T-helper 2 cell treated with Interferon-gamma antibody and Interleukin-4, amounts not matched to agents 100 ng/mL and 5 ng/mL, for 36 hours (primary cell): ENCODE measurements around the gene GMPPA. TPM values are rescaled to one million over a fixed set of nuclear protein-coding genes. Genes with fewer than 3 reads are reported as not detected.

ENCODE experiments used
- intact Hi-C: fragments of 100-400 bp; cut with micrococcal nuclease; formaldehyde crosslinking; loops from one replicate; pipeline ENCODE4 v1.15.1; 2023
- total RNA-seq: library from RNA; stranded (reverse); gene quantifications from 2 replicates; pipeline ENCODE4 v1.2.3, GENCODE V29; 2022

The GMPPA gene
- total RNA-seq, 1 donor from 2014 or later: 50.1 TPM

DNA sequence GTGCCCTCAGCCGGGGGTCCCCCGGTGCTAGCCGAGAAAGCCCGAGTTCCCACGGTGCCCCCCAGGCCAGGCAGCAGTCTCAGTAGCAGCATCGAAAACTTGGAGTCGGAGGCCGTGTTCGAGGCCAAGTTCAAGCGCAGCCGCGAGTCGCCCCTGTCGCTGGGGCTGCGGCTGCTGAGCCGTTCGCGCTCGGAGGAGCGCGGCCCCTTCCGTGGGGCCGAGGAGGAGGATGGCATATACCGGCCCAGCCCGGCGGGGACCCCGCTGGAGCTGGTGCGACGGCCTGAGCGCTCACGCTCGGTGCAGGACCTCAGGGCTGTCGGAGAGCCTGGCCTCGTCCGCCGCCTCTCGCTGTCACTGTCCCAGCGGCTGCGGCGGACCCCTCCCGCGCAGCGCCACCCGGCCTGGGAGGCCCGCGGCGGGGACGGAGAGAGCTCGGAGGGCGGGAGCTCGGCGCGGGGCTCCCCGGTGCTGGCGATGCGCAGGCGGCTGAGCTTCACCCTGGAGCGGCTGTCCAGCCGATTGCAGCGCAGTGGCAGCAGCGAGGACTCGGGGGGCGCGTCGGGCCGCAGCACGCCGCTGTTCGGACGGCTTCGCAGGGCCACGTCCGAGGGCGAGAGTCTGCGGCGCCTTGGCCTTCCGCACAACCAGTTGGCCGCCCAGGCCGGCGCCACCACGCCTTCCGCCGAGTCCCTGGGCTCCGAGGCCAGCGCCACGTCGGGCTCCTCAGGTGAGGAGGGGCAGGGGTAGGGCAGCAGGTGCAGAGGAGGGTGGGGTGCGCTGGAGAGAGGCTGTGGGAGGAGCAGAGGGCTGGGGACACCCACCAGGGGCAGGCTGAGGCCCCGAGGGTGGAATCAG lies 14.1 kb upstream of the GMPPA start:
- intact Hi-C loops: no loop called here

DNA sequence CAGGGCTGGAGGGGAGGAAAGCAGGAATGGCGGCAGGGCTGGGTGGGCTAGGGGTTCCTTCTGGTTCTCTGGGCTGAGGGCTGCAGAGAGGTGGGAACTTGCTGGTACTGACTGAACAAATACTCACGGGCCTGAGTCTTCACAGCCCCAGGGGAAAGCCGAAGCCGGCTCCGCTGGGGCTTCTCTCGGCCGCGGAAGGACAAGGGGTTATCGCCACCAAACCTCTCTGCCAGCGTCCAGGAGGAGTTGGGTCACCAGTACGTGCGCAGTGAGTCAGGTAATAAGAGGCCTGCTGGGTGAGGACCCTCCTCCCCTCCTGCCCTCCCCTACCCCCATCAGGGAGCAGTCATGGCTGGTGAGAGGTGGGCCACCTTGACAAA lies 13.5 kb upstream of the GMPPA start:
- intact Hi-C loops: no loop called here

DNA sequence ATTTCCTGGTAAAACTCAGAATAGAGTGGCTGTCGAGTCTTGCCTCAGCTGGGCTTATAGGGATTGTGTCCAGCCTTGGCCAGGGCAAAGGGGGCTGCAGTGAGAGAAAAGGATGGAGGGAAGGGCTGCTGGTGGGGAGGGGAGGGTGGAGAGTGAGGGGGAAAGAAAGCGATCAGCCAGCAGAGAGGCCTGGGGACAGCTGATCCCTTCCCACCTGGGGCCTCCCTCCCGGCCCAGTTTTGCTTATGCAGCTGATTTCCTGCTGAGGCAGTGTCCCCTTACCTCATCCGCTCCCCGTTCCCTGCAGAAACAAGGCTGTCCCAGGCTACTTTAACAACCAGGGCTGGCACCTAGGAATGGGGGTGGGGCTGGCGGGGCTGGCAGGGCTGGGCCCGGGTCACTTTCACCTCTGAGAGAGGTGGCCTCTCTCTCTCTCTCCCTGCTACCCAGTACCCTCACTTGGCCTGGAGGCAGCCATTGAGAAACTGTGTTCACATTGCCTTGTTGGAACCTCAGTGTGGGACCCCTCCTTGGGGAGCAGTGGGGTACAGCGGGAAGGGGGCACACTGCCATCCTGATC lies 12.2 kb upstream of the GMPPA start:
- intact Hi-C loops: no loop called here

DNA sequence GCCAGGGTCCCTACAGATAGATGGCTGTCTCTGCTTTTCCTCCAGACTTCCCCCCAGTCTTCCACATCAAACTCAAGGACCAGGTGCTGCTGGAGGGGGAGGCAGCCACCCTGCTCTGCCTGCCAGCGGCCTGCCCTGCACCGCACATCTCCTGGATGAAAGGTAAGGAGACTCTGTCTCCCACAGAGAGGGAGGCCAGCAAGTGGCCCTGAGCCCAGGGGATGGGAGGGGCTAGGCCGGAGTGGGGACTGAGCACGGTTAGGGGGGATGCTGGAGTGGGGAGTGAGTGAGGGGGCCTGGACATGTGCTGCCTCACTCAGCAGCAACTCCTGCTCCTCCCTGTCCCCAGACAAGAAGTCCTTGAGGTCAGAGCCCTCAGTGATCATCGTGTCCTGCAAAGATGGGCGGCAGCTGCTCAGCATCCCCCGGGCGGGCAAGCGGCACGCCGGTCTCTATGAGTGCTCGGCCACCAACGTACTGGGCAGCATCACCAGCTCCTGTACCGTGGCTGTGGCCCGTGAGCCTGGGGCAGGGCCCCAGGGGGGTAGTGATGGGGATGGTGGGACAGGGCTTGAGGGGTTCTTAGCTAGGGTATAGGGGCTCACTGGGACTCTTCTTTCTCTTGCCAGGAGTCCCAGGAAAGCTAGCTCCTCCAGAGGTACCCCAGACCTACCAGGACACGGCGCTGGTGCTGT lies 10.4 kb upstream of the GMPPA start:
- intact Hi-C loops: no loop called here

DNA sequence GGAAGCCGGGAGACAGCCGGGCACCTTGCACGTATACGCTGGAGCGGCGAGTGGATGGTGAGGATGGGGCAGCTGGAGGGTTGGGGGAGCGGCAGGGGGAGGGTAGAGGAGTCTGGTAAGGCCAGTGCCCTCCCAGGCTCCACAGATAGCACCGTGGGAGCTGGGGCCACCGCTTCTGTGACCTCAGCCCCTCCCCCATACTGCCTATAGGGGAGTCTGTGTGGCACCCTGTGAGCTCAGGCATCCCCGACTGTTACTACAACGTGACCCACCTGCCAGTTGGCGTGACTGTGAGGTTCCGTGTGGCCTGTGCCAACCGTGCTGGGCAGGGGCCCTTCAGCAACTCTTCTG lies 9.9 kb upstream of the GMPPA start:
- intact Hi-C loops: no loop called here

DNA sequence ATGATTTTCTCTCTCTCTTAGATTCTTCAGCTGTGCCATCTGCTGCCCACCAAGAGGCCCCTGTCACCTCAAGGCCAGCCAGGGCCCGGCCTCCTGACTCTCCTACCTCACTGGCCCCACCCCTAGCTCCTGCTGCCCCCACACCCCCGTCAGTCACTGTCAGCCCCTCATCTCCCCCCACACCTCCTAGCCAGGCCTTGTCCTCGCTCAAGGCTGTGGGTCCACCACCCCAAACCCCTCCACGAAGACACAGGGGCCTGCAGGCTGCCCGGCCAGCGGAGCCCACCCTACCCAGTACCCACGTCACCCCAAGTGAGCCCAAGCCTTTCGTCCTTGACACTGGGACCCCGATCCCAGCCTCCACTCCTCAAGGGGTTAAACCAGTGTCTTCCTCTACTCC lies 9.4 kb upstream of the GMPPA start:
- intact Hi-C loops: no loop called here

DNA sequence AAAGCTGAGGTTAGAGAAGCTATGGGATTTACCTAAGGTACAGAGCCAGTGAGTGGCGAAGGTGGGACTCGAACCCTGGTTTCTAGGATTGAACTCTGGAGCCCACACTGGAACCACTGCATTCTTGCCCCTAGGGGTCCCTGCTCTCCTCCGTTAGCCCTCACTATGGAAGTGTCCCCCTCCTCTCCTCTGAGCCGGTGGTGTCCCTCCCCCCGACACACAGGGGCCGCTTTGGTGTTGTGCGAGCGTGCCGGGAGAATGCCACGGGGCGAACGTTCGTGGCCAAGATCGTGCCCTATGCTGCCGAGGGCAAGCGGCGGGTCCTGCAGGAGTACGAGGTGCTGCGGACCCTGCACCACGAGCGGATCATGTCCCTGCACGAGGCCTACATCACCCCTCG lies 8.5 kb upstream of the GMPPA start:
- intact Hi-C loops: loop anchor here (10.0 kb wide), 1 partner anchor 215 kb away; the partner anchor contains the start of gene DNAJB2

DNA sequence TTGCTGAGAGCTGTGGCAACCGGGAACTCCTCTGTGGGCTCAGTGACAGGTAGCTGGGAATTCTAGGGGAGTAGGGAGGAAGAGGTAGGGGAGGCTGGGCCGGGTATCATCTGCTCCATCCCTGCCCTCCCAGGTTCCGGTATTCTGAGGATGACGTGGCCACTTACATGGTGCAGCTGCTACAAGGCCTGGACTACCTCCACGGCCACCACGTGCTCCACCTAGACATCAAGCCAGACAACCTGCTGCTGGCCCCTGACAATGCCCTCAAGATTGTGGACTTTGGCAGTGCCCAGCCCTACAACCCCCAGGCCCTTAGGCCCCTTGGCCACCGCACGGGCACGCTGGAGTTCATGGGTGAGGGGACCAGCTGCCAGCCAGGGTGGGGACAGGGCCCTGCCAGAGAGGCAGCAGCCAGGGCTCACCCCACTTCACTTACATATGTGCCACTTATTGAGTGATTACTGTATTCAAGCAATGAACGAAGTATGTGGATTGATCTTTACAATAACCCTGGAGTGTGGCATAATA lies 8.0 kb upstream of the GMPPA start:
- intact Hi-C loops: loop anchor here (10.0 kb wide), 1 partner anchor 216 kb away; the partner anchor contains the start of gene DNAJB2

DNA sequence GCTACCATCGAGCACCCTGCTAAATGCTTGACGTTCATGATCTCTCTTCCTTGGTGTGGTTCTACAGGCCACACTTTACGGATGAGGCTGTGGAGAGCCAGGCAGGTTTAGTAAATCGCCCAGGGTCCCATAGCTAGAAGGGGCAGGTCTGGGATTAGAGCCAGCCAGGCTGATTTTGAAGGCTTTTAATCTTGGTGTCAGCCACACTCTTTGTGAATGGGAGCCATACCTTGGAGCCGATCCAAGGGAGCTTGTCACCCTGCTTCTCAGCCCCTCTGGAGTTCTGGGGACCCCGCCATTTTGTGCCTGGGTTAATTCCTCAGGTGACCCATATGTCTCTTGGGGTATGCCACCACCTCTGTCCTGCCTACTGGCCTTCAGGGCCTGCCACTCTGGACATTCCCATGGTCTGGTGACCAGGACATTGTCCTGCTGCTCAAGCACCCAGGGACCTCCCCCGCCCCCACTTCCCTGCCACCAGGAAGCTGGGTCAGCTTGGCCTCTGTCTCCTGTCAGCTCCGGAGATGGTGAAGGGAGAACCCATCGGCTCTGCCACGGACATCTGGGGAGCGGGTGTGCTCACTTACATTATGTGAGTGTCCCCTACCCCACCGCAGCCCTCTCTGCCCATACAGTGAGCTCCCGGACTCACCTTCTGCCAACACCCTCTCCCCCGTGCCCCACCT lies 7.3 kb upstream of the GMPPA start:
- intact Hi-C loops: loop anchor here (10.0 kb wide), 1 partner anchor 217 kb away; the partner anchor contains the start of gene DNAJB2

DNA sequence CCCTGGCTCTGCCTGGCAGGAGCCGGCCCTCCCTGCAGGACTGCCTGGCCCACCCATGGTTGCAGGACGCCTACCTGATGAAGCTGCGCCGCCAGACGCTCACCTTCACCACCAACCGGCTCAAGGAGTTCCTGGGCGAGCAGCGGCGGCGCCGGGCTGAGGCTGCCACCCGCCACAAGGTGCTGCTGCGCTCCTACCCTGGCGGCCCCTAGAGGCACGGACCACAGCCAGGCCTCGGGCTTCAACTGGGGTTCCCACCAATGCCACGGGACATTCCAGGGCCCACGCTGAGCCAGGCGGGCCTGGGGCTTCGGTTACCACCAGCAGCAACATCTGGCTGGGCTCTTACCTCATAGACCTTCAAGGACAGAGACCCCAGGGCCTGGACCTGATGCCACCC lies 6.1 kb upstream of the GMPPA start:
- intact Hi-C loops: loop anchor here (10.0 kb wide), 1 partner anchor 218 kb away; the partner anchor contains the start of gene DNAJB2

DNA sequence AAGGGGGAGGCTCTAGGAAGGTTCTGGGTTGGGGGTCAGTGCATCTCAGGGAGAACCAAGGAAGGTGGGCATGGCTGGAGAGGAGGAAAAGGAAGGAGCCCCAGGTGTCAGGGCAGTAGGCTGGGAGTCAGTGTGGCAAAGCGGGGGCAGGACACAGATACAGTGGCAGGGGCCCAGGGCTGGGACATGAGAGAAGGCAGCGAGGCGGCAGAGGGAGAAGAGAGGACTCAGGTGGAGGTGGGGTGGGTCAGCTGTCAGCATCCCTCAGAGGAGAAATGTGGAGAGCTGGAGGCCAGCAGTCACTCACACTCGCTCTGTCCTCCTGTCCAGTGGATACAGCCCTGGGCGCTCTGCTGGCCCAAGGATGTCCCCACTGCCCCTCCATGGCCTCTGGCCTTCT lies 5.6 kb upstream of the GMPPA start:
- intact Hi-C loops: loop anchor here (10.0 kb wide), 1 partner anchor 218 kb away; the partner anchor contains the start of gene DNAJB2

DNA sequence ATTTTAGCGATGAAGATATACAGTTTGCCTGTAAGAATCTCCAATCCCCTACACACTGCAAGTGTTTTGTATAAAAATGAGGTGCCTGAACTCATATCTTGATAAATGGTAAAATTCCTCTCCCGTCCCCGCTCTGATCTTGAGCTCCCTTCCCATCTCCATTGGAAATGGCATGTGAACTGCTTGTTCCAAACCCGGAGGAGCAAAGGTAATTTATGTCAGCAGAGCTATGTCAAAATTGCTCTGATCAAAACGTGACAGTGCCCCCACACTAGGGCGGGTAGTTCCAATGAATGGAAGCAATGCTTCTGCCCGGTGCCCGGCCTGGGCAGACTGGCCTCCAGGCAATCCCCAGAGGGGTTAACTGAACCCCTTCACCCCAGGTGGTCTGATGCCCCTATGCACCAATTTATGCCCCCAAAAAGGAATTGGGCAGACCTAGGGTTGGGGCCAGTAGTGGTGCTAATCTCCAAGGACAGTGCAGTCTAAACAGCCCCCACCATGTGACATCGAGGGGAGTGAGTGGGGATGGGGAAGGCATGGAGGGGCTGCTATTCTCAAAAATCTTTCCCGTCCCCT lies 3.6 kb upstream of the GMPPA start:
- intact Hi-C loops: loop anchor here (1.0 to 10.0 kb wide), 4 partner anchors 35 to 783 kb away; partner anchors contain the start of genes DNAJB2 and TTLL4

DNA sequence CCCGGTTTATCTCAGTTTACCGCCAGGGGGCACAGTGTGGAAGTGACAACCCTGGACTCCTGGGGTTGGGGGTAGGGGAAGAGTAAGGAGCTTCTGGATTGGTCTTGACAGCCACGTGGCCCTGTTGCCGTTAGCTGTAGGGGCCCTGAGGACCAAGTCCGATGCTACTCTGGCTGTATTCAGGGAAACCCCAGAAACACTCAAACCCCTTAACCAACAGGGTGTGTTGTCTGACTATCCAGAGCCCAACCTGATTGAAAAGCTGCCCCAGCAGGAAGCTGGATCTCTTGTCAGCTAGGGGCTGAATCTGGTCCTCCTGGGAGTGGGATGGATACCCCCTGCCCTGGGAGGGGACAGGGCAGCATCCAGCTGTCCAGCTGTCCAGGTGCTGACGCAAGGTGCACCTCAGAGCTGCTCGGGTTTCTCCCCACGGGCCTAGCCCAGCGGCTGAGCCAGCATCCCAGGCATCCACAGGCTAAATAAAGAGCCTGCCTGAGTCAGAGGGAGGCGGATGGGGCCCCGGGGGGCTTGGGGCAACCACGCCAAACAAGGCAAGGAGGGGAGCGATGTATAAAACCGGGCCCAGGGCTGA lies 3.1 kb upstream of the GMPPA start:
- intact Hi-C loops: loop anchor here (1.0 to 10.0 kb wide), 4 partner anchors 35 to 783 kb away; partner anchors contain the start of genes DNAJB2 and TTLL4

DNA sequence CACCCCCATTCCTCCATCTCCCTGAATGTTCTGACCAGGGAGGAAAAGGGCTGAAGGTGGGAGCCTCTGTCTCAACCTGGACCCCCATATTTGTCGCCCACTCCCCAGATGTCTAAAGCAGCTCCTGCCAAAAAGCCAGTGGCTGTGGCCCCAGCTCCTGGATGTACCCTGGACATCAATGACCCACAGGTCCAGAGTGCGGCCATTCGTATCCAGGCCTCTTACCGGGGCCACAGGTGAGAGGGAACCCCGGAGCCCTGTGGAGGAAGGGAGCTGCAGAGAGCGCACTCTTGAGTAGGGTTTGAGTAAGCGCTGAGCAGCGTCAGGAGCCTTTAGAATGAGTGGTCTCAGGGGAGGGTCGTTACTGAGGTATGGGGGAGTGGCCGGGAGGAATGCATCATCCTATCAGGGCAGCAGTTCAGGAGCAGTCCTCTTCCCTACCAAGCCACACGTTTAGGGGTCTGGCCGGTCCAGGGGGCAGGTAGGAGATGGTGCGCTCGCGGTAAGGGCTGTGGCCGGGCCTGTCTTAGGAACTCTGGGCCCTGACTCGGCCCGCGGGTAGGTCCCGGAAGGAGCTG lies 2.4 kb upstream of the GMPPA start:
- intact Hi-C loops: loop anchor here (5.0 to 10.0 kb wide), 3 partner anchors 146 to 784 kb away; partner anchors contain the start of genes DNAJB2 and TTLL4

DNA sequence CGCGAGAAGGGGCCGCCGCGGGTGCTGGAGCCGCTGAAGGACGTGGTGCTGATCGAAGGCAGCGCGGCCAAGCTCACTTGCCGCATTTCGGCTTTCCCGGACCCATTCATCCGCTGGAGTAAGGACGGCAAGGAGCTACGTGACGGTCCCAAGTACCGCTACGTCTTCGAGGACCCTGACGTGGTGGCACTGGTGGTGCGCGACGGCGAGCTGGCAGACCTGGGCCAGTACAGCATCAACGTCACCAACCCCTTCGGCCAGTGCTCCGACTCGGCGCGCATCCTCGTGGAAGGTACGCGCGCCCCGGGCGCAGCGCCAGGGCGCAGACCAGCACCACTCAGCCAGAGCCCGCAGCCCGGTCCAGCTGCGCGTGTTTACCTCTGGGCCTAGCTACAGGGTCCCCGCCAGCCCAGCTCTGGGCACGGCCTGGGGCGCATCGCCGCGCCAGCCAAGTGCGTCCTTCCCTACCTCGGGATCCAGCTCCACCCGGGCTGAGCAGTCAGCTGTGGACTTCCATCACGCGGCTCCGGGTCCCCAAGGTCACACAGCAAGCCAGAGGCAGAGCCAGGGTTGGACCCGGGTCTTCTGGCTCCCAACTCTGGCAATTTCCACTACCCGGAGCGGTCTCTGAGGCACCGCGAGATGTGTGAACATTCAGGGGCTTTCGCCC lies 1.7 kb upstream of the GMPPA start:
- intact Hi-C loops: loop anchor here (5.0 to 10.0 kb wide), 3 partner anchors 145 to 785 kb away; partner anchors contain the start of genes DNAJB2 and TTLL4

DNA sequence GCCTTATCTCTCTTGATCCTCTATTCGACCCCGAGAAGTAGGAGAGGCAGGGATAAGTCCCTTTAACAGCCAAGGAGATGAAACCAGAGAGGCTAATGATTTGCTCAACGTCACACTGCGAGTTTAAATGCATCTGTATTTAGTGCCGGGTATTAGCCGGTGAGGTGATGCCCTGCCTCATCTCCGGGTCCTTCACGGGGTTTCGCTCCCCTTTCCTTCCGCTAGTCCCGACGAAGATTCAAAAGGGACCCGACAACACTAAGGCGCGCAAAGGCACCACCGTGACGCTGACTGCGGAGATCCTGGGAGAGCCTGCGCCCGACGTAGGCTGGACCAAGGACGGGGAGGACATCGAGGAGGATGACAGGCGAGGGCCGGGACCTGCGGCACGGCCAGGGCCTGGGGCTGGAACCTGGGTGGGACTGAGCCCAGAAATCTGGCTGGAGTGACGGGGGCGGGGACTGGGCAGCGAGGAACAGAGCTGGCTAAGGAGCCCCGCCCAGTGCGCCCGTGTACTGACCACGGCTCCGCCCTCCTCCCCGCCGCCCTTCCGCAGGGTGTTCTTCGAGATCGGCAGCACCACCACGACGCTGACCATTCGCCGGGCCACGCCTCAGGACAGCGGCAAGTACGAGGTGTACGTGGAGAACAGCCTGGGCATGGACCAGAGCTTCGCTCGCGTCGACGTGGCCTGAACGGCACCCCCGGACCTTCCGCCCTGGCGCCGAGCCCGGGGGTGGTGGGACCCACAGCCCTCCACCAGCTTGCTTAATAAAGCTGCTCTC lies 1.0 kb upstream of the GMPPA start:
- intact Hi-C loops: loop anchor here (1.0 to 10.0 kb wide), 7 partner anchors 12 to 785 kb away; partner anchors contain the start of genes CHPF, DNAJB2, STK11IP and TTLL4

DNA sequence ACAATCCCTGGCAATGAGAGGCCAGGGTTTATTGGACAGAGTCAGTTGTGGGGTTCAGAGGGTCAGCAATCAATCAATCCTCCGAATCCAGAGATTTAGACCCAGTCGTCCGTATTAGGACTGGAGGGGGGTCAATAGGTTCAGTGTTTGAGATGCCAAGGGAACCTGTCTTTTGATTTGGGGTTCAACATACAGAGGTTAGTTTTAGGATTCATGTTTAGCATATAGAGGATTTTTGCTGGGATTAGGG lies 292 bp downstream of the GMPPA start:
- intact Hi-C loops: loop anchor here (5.0 to 10.0 kb wide), 3 partner anchors 143 to 787 kb away; partner anchors contain the start of genes DNAJB2 and TTLL4

DNA sequence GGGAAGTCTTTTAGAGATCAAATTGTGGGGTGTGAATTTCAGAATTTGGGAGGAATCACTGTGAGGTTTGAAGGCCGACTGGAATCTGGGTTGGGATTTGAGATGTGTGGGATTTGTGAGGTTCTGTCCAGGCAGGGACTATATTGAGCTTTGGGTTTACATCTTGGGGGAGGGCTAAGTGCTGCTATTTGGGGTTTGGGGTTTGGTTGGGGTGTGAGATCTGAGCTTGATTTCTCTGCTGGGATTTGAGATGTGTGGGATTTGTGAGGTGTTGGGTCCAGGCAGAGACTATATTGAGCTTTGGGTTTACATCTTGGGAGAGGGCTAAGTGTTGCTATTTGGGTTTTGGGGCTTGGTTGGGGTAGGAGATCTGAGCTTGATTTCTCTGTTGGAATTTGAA lies 864 bp downstream of the GMPPA start:
- intact Hi-C loops: loop anchor here (5.0 to 10.0 kb wide), 3 partner anchors 143 to 787 kb away; partner anchors contain the start of genes DNAJB2 and TTLL4
